GM21576 (cell line): Measurements from ENCODE around the gene PPARA.

ENCODE experiments used
- ATAC-seq: cut with Tn5 transposase; IDR thresholded peaks from one replicate; pipeline ENCODE4 v1.9.1; 2021; ENCODE audit warnings: mild to moderate bottlenecking, moderate library complexity; ENCODE audit not compliant: unreplicated experiment

The PPARA gene

GRCh38 chr22:46269564-46269963 lies 119.2 kb downstream of the PPARA start:
- ATAC-seq = no peak

- no peak for ATAC-seq
Observed at GRCh38 chr22:46272196-46272595, 121.9 kb downstream of the PPARA start.

- ATAC-seq = no peak
Observed at GRCh38 chr22:46272762-46273431, 122.6 kb downstream of the PPARA start.

GRCh38 chr22:46273432-46274148 lies 123.3 kb downstream of the PPARA start:
- ATAC-seq = no peak

GRCh38 chr22:46274381-46274780 lies 124.1 kb downstream of the PPARA start:
- ATAC-seq = no peak

GRCh38 chr22:46275455-46276122 lies 125.3 kb downstream of the PPARA start:
- ATAC-seq = no peak

- ATAC-seq = no peak
Observed at GRCh38 chr22:46276563-46276962, 126.2 kb downstream of the PPARA start.

- no peak for ATAC-seq
Observed at GRCh38 chr22:46278656-46279645, 128.6 kb downstream of the PPARA start.

- ATAC-seq = no peak
Observed at GRCh38 chr22:46280063-46280817, 129.9 kb downstream of the PPARA start.

GRCh38 chr22:46280999-46281623 lies 130.8 kb downstream of the PPARA start:
- no peak for ATAC-seq

GRCh38 chr22:46281866-46282678 lies 131.7 kb downstream of the PPARA start:
- ATAC-seq = no peak

- ATAC-seq = no peak
Observed at GRCh38 chr22:46286006-46286405, 135.7 kb downstream of the PPARA start.

GRCh38 chr22:46286941-46287872 lies 136.9 kb downstream of the PPARA start:
- ATAC-seq = no peak

- peak; percentile 59 for ATAC-seq
Observed at GRCh38 chr22:46287873-46288751, 137.8 kb downstream of the PPARA start.

- no peak for ATAC-seq
Observed at GRCh38 chr22:46288846-46289243, 138.5 kb downstream of the PPARA start.

- no peak for ATAC-seq
Observed at GRCh38 chr22:46289244-46289891, 139.0 kb downstream of the PPARA start.
